WTC11 (cell line): ENCODE measurements around the gene NR3C2. TPM values are rescaled to one million over a fixed set of nuclear protein-coding genes. Genes with fewer than 3 reads are reported as not detected.

Source experiments
- AFF4 ChIP-seq: sonication (generic); formaldehyde crosslinking; IDR thresholded peaks from 2 replicates; pipeline ENCODE4 v1.8.1; 2023; ENCODE audit warnings: mild to moderate bottlenecking, missing genetic modification reagents, borderline replicate concordance
- ATF1 ChIP-seq: sonication (generic); formaldehyde crosslinking; IDR thresholded peaks from 2 replicates; pipeline ENCODE4 v1.8.1; 2023; ENCODE audit warnings: mild to moderate bottlenecking, moderate library complexity, missing genetic modification reagents
- ATF6 ChIP-seq: sonication (generic); formaldehyde crosslinking; IDR thresholded peaks from 2 replicates; pipeline ENCODE4 v1.8.1; 2023; ENCODE audit warnings: mild to moderate bottlenecking, missing genetic modification reagents
- FOXK1 ChIP-seq: sonication (generic); formaldehyde crosslinking; IDR thresholded peaks from 2 replicates; pipeline ENCODE4 v1.8.0; 2022; ENCODE audit warnings: mild to moderate bottlenecking, moderate library complexity, missing genetic modification reagents
- NFATC4 ChIP-seq: fragments of 250-450 bp; sonication (Bioruptor Pico); IDR thresholded peaks from 2 replicates; pipeline ENCODE4 v1.9.0; 2021; ENCODE audit warnings: mild to moderate bottlenecking
- NR2C2 ChIP-seq: sonication (generic); formaldehyde crosslinking; IDR thresholded peaks from 2 replicates; pipeline ENCODE4 v1.8.0; 2022; ENCODE audit warnings: mild to moderate bottlenecking, missing genetic modification reagents
- OVOL2 ChIP-seq: fragments of 250-450 bp; sonication (Bioruptor Pico); IDR thresholded peaks from 2 replicates; pipeline ENCODE4 v1.9.0; 2021; ENCODE audit warnings: mild to moderate bottlenecking, borderline replicate concordance
- PRDM15 ChIP-seq: sonication (generic); formaldehyde crosslinking; IDR thresholded peaks from 2 replicates; pipeline ENCODE4 v1.8.0; 2022; ENCODE audit warnings: missing genetic modification reagents
- SMAD3 ChIP-seq: sonication (generic); formaldehyde crosslinking; IDR thresholded peaks from 2 replicates; pipeline ENCODE4 v1.8.0; 2022; ENCODE audit warnings: missing genetic modification reagents, mild to moderate bottlenecking, borderline replicate concordance
- TP53 ChIP-seq: sonication (generic); formaldehyde crosslinking; IDR thresholded peaks from 2 replicates; pipeline ENCODE4 v1.8.1; 2023; ENCODE audit warnings: mild to moderate bottlenecking, missing genetic modification reagents
- ZMAT4 ChIP-seq: fragments of 250-450 bp; sonication (Bioruptor Pico); IDR thresholded peaks from 2 replicates; pipeline ENCODE4 v1.9.0; 2021; ENCODE audit warnings: mild to moderate bottlenecking
- ZNF317 ChIP-seq: sonication (generic); formaldehyde crosslinking; IDR thresholded peaks from 2 replicates; pipeline ENCODE4 v1.8.1; 2023; ENCODE audit warnings: low read depth, mild to moderate bottlenecking, moderate library complexity, missing genetic modification reagents, borderline replicate concordance
- ZNF512 ChIP-seq: sonication (generic); formaldehyde crosslinking; IDR thresholded peaks from 2 replicates; pipeline ENCODE4 v1.8.1; 2022; ENCODE audit warnings: missing genetic modification reagents, borderline replicate concordance
- ZNF532 ChIP-seq: fragments of 250-450 bp; sonication (Bioruptor Pico); IDR thresholded peaks from 2 replicates; pipeline ENCODE4 v1.9.0; 2021; ENCODE audit warnings: mild to moderate bottlenecking, borderline replicate concordance
- total RNA-seq: library from RNA; stranded (reverse); gene quantifications from 3 replicates; pipeline ENCODE4 v1.2.3, GENCODE V29; 2021

The NR3C2 gene
- total RNA-seq, 1 experiment from 2014 or later, result 2.8 TPM

- TF ChIP-seq SMAD3 (CRISPR knock-in tag) (no peak), FOXK1 (no peak), ZNF512 (CRISPR knock-in tag) (no peak), TP53 (no peak), ATF6 (CRISPR knock-in tag) (no peak), NR2C2 (CRISPR knock-in tag) (no peak), ZNF317 (CRISPR knock-in tag) (no peak), AFF4 (no peak), PRDM15 (no peak), ATF1 (CRISPR knock-in tag) (no peak), NFATC4 (no peak), ZMAT4 (CRISPR knock-in tag) (no peak), OVOL2 (CRISPR knock-in tag) (no peak), ZNF532 (CRISPR knock-in tag) (no peak)
Observed at GRCh38 chr4:148161601-148162000, 280.6 kb downstream of the NR3C2 start (continued).
